Measurements from ENCODE around the gene SLC25A53. TPM values are rescaled to one million over a fixed set of nuclear protein-coding genes. Genes with fewer than 3 reads are reported as not detected.

SLC25A53 gene
- polyA plus RNA-seq, 1 donor (not counting 4 experiments of a cell fraction or from before 2014, with no cell fraction given), result 2.7 TPM

- TF ChIP-seq EZH2 (IDR thresholded peaks at IDR 0.05; ENCODE audit: low read length) (no peak), CTCF (optimal IDR thresholded peaks at IDR 0.05 in 1 of 3, IDR thresholded peaks at IDR 0.05 in 1 of 3, conservative IDR thresholded peaks at IDR 0.05 in 1 of 3; ENCODE audit: extremely low read depth in 1 of 3, insufficient read depth in 2 of 3, low read length in 3 of 3) (no peak)
- no peak for DNase-seq (ENCODE audit: low read depth, low spot score)
- H3K79me2 ChIP-seq (ENCODE audit: control insufficient read depth, insufficient read depth, low read length), result no peaks in the 10 kb centered on the region
- FAIRE-seq, result no peak
- no peaks in the 10 kb centered on the region for H3K9me1 ChIP-seq (ENCODE audit: control insufficient read depth, extremely low read depth, insufficient read depth, low read length)
- H3K27me3 ChIP-seq (ENCODE audit: control insufficient read depth, extremely low read depth, insufficient read depth, low read length), result no peaks in the 10 kb centered on the region
- no peak overlapping the region for H2AFZ ChIP-seq (ENCODE audit: control insufficient read depth, low read length)
- no peaks in the 10 kb centered on the region for H3K36me3 ChIP-seq (ENCODE audit: control insufficient read depth in 2 of 2, extremely low read depth in 1 of 2, insufficient read depth in 2 of 2, low read length in 2 of 2)
- no peaks in the 10 kb centered on the region for H4K20me1 ChIP-seq (ENCODE audit: control insufficient read depth, extremely low read depth, insufficient read depth, low read length)
- no peaks in the 10 kb centered on the region for H3K9me3 ChIP-seq (ENCODE audit: control insufficient read depth, low read depth, low read length)
- dilution Hi-C loops (cut with MboI; ENCODE audit: extremely low pct_ligation_motif_present, low sequenced_read_pairs), result no loop called here
- H3K4me3 ChIP-seq (ENCODE audit: control insufficient read depth in 2 of 3, extremely low read depth in 1 of 3, insufficient read depth in 2 of 3, low read depth in 1 of 3, low read length in 3 of 3), result no peak overlapping the region
- H3K4me1 ChIP-seq (ENCODE audit: control insufficient read depth, extremely low read depth, insufficient read depth, low read length), result no peaks in the 10 kb centered on the region
- H3K27ac ChIP-seq (ENCODE audit: control insufficient read depth, insufficient read depth, low read length), result no peak overlapping the region
- H3K4me2 ChIP-seq (ENCODE audit: control insufficient read depth, extremely low read depth, insufficient read depth, low read depth, low read length), result no peak overlapping the region
- H3K9ac ChIP-seq (ENCODE audit: control insufficient read depth, extremely low read depth, insufficient read depth, low read length), result no peak overlapping the region
These were observed 21.1 kb downstream of the SLC25A53 start for GRCh38 chrX:104135677-104136076.

GRCh38 chrX:104134583-104135261, 22.1 kb downstream of the SLC25A53 start:
- Histone ChIP-seq H3K27me3 (ENCODE audit: control insufficient read depth, extremely low read depth, insufficient read depth, low read length) (no peaks in the 10 kb centered on the region), H3K9me1 (ENCODE audit: control insufficient read depth, extremely low read depth, insufficient read depth, low read length) (no peaks in the 10 kb centered on the region), H3K4me1 (ENCODE audit: control insufficient read depth, extremely low read depth, insufficient read depth, low read length) (no peaks in the 10 kb centered on the region), H3K4me2 (ENCODE audit: control insufficient read depth, extremely low read depth, insufficient read depth, low read depth, low read length) (no peak overlapping the region), H3K9ac (ENCODE audit: control insufficient read depth, extremely low read depth, insufficient read depth, low read length) (no peak overlapping the region), H2AFZ (ENCODE audit: control insufficient read depth, low read length) (no peak overlapping the region), H3K79me2 (ENCODE audit: control insufficient read depth, insufficient read depth, low read length) (no peaks in the 10 kb centered on the region), H3K27ac (ENCODE audit: control insufficient read depth, insufficient read depth, low read length) (no peak overlapping the region), H3K9me3 (ENCODE audit: control insufficient read depth, low read depth, low read length) (no peaks in the 10 kb centered on the region), H4K20me1 (ENCODE audit: control insufficient read depth, extremely low read depth, insufficient read depth, low read length) (no peaks in the 10 kb centered on the region), H3K4me3 (ENCODE audit: control insufficient read depth in 2 of 3, extremely low read depth in 1 of 3, insufficient read depth in 2 of 3, low read depth in 1 of 3, low read length in 3 of 3) (no peak overlapping the region), H3K36me3 (ENCODE audit: control insufficient read depth in 2 of 2, extremely low read depth in 1 of 2, insufficient read depth in 2 of 2, low read length in 2 of 2) (no peaks in the 10 kb centered on the region)
- FAIRE-seq, result no peak
- dilution Hi-C loops (cut with MboI; ENCODE audit: extremely low pct_ligation_motif_present, low sequenced_read_pairs), result no loop called here
- no peak for DNase-seq (ENCODE audit: low read depth, low spot score)
- TF ChIP-seq CTCF (optimal IDR thresholded peaks at IDR 0.05 in 1 of 3, IDR thresholded peaks at IDR 0.05 in 1 of 3, conservative IDR thresholded peaks at IDR 0.05 in 1 of 3; ENCODE audit: extremely low read depth in 1 of 3, insufficient read depth in 2 of 3, low read length in 3 of 3) (no peak), EZH2 (IDR thresholded peaks at IDR 0.05; ENCODE audit: low read length) (no peak)

Data from keratinocyte (primary cell).